IMR-90 (cell line): ENCODE results near the gene AKAP13. TPM values are rescaled to one million over a fixed set of nuclear protein-coding genes. Genes with fewer than 3 reads are reported as not detected.
A peak's percentile ranks its signal among the peaks of the same experiment; 100 is the strongest.

Experiments
- ATAC-seq: fragments of 200-7000 bp; cut with Tn5 transposase; 2 replicates; pipeline ENCODE4 v1.9.1; 2020; ENCODE audit warnings: low read depth, mild to moderate bottlenecking, moderate library complexity
- BruUV-seq: library from RNA; stranded (reverse); fragments of 400-500 nt; replicated peaks from 2 replicates; lab custom pipeline; 2021; lab: Mats Ljungman, UMichigan
- CTCF ChIA-PET: fragments of 300-600 bp; formaldehyde crosslinking; extraction: SDS; loops from one replicate; lab custom pipeline; 2021; ENCODE audit warnings: antibody characterized with exemption; lab: Yijun Ruan, JAX
- POLR2A ChIA-PET: fragments of 300-600 bp; sonication (Branson Sonifier 250); formaldehyde crosslinking; loops from one replicate; lab custom pipeline; 2022; ENCODE audit warnings: antibody characterized with exemption; ENCODE audit not compliant: unreplicated experiment; lab: Charles Lee
- DNase-seq: peaks from one replicate; pipeline ENCODE4 v3.0.0; 2013
- H2AFZ ChIP-seq: replicated peaks from 2 replicates; pipeline ENCODE3; 2013; ENCODE audit warnings: low read length, mild to moderate bottlenecking; ENCODE audit not compliant: poor library complexity
- H2AK5ac ChIP-seq: 2 replicates; pipeline ENCODE4 v1.6.1; 2013; ENCODE audit warnings: low read depth, low read length, inconsistent platforms
- H2AK9ac ChIP-seq: replicated peaks from 2 replicates; pipeline ENCODE3; 2013; ENCODE audit warnings: mild to moderate bottlenecking, low read depth, low read length, moderate library complexity; ENCODE audit not compliant: poor library complexity
- H2BK120ac ChIP-seq: 2 replicates; pipeline ENCODE4 v1.6.1; 2013; ENCODE audit warnings: low read depth, low read length, inconsistent platforms
- H2BK15ac ChIP-seq: 3 replicates; pipeline ENCODE4 v1.6.1; 2013; ENCODE audit warnings: low read depth, low read length, inconsistent platforms
- H2BK20ac ChIP-seq: 2 replicates; pipeline ENCODE4 v1.6.1; 2013; ENCODE audit warnings: low read depth, mild to moderate bottlenecking, inconsistent platforms, low read length, moderate library complexity
- H2BK5ac ChIP-seq: 2 replicates; pipeline ENCODE4 v1.6.1; 2013; ENCODE audit warnings: mild to moderate bottlenecking, low read depth, low read length, inconsistent platforms; ENCODE audit not compliant: poor library complexity, severe bottlenecking
- H3K14ac ChIP-seq: replicated peaks from 2 replicates; pipeline ENCODE4 v1.6.1; 2013; ENCODE audit warnings: low read depth, low read length, inconsistent platforms
- H3K18ac ChIP-seq: 2 replicates; pipeline ENCODE4 v1.6.1; 2013; ENCODE audit warnings: low read depth, low read length, control low read depth
- H3K23ac ChIP-seq: 2 replicates; pipeline ENCODE4 v1.6.1; 2013; ENCODE audit warnings: low read depth, low read length, inconsistent platforms
- H3K27ac ChIP-seq: 2 replicates; pipeline ENCODE4 v1.5.1; 2013; ENCODE audit warnings: mild to moderate bottlenecking, control low read depth, low read length; ENCODE audit not compliant: insufficient read depth
- H3K27me3 ChIP-seq: 2 replicates; pipeline ENCODE4 v1.6.1; 2013; ENCODE audit warnings: low read length; ENCODE audit not compliant: control insufficient read depth, insufficient read depth
- H3K36me3 ChIP-seq: 2 replicates; pipeline ENCODE4 v1.6.1; 2013; ENCODE audit warnings: low read length, mixed read lengths; ENCODE audit not compliant: control insufficient read depth, insufficient read depth
- H3K4ac ChIP-seq: 2 replicates; pipeline ENCODE4 v1.6.1; 2013; ENCODE audit warnings: low read depth, low read length, inconsistent platforms
- H3K4me1 ChIP-seq: 2 replicates; pipeline ENCODE4 v1.6.1; 2013; ENCODE audit warnings: low read length, mixed read lengths; ENCODE audit not compliant: control insufficient read depth, insufficient read depth
- H3K4me2 ChIP-seq: 2 replicates; pipeline ENCODE4 v1.6.1; 2013; ENCODE audit warnings: low read depth, mild to moderate bottlenecking, control low read depth, low read length, moderate library complexity
- H3K4me3 ChIP-seq: 2 replicates; pipeline ENCODE4 v1.5.1; 2013; ENCODE audit warnings: low read depth, mild to moderate bottlenecking, control low read depth, low read length, moderate library complexity; ENCODE audit not compliant: insufficient read depth
- H3K56ac ChIP-seq: 2 replicates; pipeline ENCODE4 v1.6.1; 2013; ENCODE audit warnings: low read length, inconsistent platforms; ENCODE audit not compliant: insufficient read depth; ENCODE audit errors: extremely low read depth
- H3K79me1 ChIP-seq, 2 experiments: 2 replicates each; pipeline ENCODE4 v1.6.1; 2013; ENCODE audit warnings: low read length in 2 of 2, inconsistent platforms in 1 of 2, low read depth in 1 of 2
- H3K9ac ChIP-seq: 2 replicates; pipeline ENCODE4 v1.6.1; 2013; ENCODE audit warnings: low read depth, low read length, control low read depth
- H3K9me1 ChIP-seq: 2 replicates; pipeline ENCODE4 v1.6.1; 2013; ENCODE audit warnings: low read length, inconsistent platforms; ENCODE audit not compliant: insufficient read depth
- H3K9me3 ChIP-seq: 2 replicates; pipeline ENCODE4 v1.6.1; 2013; ENCODE audit warnings: low read length; ENCODE audit not compliant: control insufficient read depth, insufficient read depth
- H4K20me1 ChIP-seq: 2 replicates; pipeline ENCODE4 v1.6.1; 2013; ENCODE audit warnings: low read length, inconsistent platforms; ENCODE audit not compliant: insufficient read depth
- H4K5ac ChIP-seq: 2 replicates; pipeline ENCODE4 v1.6.1; 2013; ENCODE audit warnings: mild to moderate bottlenecking, low read depth, low read length, control low read depth
- H4K8ac ChIP-seq, 2 experiments: 2 replicates each; pipeline ENCODE4 v1.6.1; 2013; ENCODE audit warnings: low read depth in 2 of 2, low read length in 2 of 2, control low read depth in 1 of 2, inconsistent platforms in 1 of 2
- H4K91ac ChIP-seq: 2 replicates; pipeline ENCODE4 v1.6.1; 2013; ENCODE audit warnings: low read depth, low read length, inconsistent platforms; ENCODE audit not compliant: insufficient read depth
- BHLHE40 ChIP-seq: fragments of 150-350 bp; IDR thresholded peaks from 2 replicates; pipeline ENCODE4 v1.6.1; 2016; ENCODE audit warnings: mild to moderate bottlenecking, low read depth, low read length
- CEBPB ChIP-seq: IDR thresholded peaks from 2 replicates; pipeline ENCODE4 v1.6.1; 2012; ENCODE audit warnings: low read depth, low read length, improper control_type of control experiment
- CHD1 ChIP-seq: IDR thresholded peaks from 2 replicates; pipeline ENCODE4 v1.6.1; 2012; ENCODE audit warnings: low read depth, low read length, improper control_type of control experiment
- FOS ChIP-seq: fragments of 150-350 bp; IDR thresholded peaks from 2 replicates; pipeline ENCODE4 v1.6.1; 2016; ENCODE audit warnings: low read depth, low read length
- MAFK ChIP-seq: IDR thresholded peaks from 2 replicates; pipeline ENCODE4 v1.6.1; 2012; ENCODE audit warnings: low read depth, low read length, improper control_type of control experiment
- MAZ ChIP-seq: IDR thresholded peaks from 2 replicates; pipeline ENCODE4 v1.6.1; 2012; ENCODE audit warnings: low read depth, mild to moderate bottlenecking, low read length, improper control_type of control experiment, moderate library complexity, borderline replicate concordance
- MXI1 ChIP-seq: IDR thresholded peaks from 2 replicates; pipeline ENCODE4 v1.6.1; 2012; ENCODE audit warnings: low read depth, mild to moderate bottlenecking, low read length, moderate library complexity, borderline replicate concordance
- NFE2L2 ChIP-seq: fragments of 150-350 bp; IDR thresholded peaks from 2 replicates; pipeline ENCODE4 v1.6.1; 2016; ENCODE audit warnings: low read depth, mild to moderate bottlenecking, low read length
- POLR2A ChIP-seq: IDR thresholded peaks from 2 replicates; pipeline ENCODE4 v1.6.1; 2012; ENCODE audit warnings: mild to moderate bottlenecking, low read depth, low read length
- RAD21 ChIP-seq: IDR thresholded peaks from 2 replicates; pipeline ENCODE4 v1.6.1; 2012; ENCODE audit warnings: low read length, improper control_type of control experiment
- RCOR1 ChIP-seq: IDR thresholded peaks from 2 replicates; pipeline ENCODE4 v1.6.1; 2012; ENCODE audit warnings: mild to moderate bottlenecking, low read length, improper control_type of control experiment; ENCODE audit not compliant: insufficient replicate concordance
- RFX5 ChIP-seq: IDR thresholded peaks from 2 replicates; pipeline ENCODE4 v1.8.0; 2012; ENCODE audit warnings: low read depth, mild to moderate bottlenecking, low read length, moderate library complexity
- SMC3 ChIP-seq: fragments of 150-350 bp; IDR thresholded peaks from 2 replicates; pipeline ENCODE4 v1.6.1; 2016; ENCODE audit warnings: low read depth, mild to moderate bottlenecking, antibody characterized with exemption, low read length, moderate library complexity
- dilution Hi-C: fragments of 300-500 bp; cut with HindIII; formaldehyde crosslinking; loops from one replicate; pipeline ENCODE4 v1.14.3; 2018; ENCODE audit warnings: low sequenced_read_pairs; ENCODE audit not compliant: unreplicated experiment
- in situ Hi-C: fragments of 300-500 bp; cut with MboI; formaldehyde crosslinking; loops from 3 replicates; pipeline ENCODE4 v1.14.3; 2019; ENCODE audit warnings: low sequenced_read_pairs, inconsistent platforms, mixed read lengths
- intact Hi-C: fragments of 100-400 bp; cut with micrococcal nuclease; formaldehyde crosslinking; loops from 2 replicates; pipeline ENCODE4 v1.10.0; 2022
- polyA plus RNA-seq, 3 experiments: library from polyadenylated mRNA; depleted of rRNA; stranded (reverse); fragments of >200 nt; gene quantifications; 2 replicates each; pipeline ENCODE4 v1.2.3, GENCODE V29; 2012; ENCODE audit warnings: low replicate concordance in 1 of 3
- total RNA-seq: library from RNA; depleted of rRNA; stranded (reverse); fragments of >200 nt; gene quantifications from 2 replicates; pipeline ENCODE4 v1.2.3, GENCODE V29; 2012
- TF ChIP-seq, protein P1 (sequence below): fragments of 150-350 bp; IDR thresholded peaks from 2 replicates; pipeline ENCODE4 v1.6.1; 2017; ENCODE audit warnings: mild to moderate bottlenecking, antibody characterized with exemption, low read length, low read depth
- TF ChIP-seq, protein P2 (sequence below): fragments of 150-350 bp; IDR thresholded peaks from 2 replicates; pipeline ENCODE4 v1.6.1; 2016; ENCODE audit warnings: low read depth, mild to moderate bottlenecking, low read length, moderate library complexity, borderline replicate concordance
- TF ChIP-seq, protein P3 (sequence below): conservative IDR thresholded peaks from 2 replicates; pipeline ENCODE4 v1.5.1; 2012; ENCODE audit warnings: mild to moderate bottlenecking, low read depth, low read length, improper control_type of control experiment

AKAP13 gene
- total and polyA plus RNA-seq, 2 of the 4 experiments (the other 2 are of a cell fraction): 10.4 to 46.4 TPM

DNA sequence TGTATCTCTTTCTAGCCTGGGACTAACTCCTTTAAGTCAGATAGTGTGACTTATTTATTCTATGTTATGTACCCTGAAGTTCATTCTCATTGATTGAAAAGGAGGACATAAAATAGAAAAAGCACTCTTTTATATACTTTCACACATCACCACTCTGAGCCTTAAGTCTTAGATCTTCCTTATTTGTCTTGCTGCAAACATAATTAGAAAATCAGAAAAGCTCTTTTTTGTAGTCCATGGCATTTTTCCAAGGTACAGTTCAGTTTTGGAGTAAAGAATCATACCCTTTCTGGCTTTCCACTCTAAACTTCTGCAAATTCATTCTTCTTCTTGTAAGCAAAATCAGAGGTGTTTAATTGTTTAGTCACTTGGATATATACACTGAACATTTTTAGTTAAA is 75.5 kb downstream of the AKAP13 start:
- intact Hi-C loops (no loop called here), in situ Hi-C loops (no loop called here), dilution Hi-C loops (no loop called here)
- Histone ChIP-seq H2BK20ac (no peak overlapping the region), H4K5ac (no peak overlapping the region), H2AK9ac (no peak overlapping the region), H3K56ac (no peak overlapping the region), H2AFZ (no peak overlapping the region), H2BK15ac (no peak overlapping the region), H3K27ac (no peak overlapping the region), H4K8ac (no peak overlapping the region), H4K20me1 (peaks cover 46% of the 10 kb centered on the region), H3K9ac (no peak overlapping the region), H3K9me3 (no peaks in the 10 kb centered on the region; the same call in 1 of the 2 replicates), H3K36me3 (no peaks in the 10 kb centered on the region), H3K9me1 (no peaks in the 10 kb centered on the region; the same call in 1 of the 2 replicates), H3K4ac (no peak overlapping the region), H2AK5ac (no peak overlapping the region), H3K4me3 (no peak overlapping the region), H2BK120ac (no peak overlapping the region), H3K14ac (no peak overlapping the region), H3K23ac (no peak overlapping the region), H3K18ac (no peak overlapping the region), H3K4me2 (peak overlapping the region; percentile 21; the same call in 1 of the 2 replicates), H3K79me1 (peaks cover 47 to 75% of the 10 kb centered on the region in 2 experiments), H3K27me3 (no peaks in the 10 kb centered on the region), H2BK5ac (no peak overlapping the region), H4K91ac (no peak overlapping the region), H3K4me1 (no peaks in the 10 kb centered on the region; the same call in 1 of the 2 replicates)
- DNase-seq (no peak), ATAC-seq (no peak)
- TF ChIP-seq NFE2L2 (no peak), CEBPB (no peak), MAFK (no peak), POLR2A (no peak), RCOR1 (no peak), SMC3 (no peak), CHD1 (no peak), RFX5 (no peak), RAD21 (no peak), MAZ (no peak), MXI1 (no peak), BHLHE40 (no peak), FOS (no peak)
- TF ChIP-seq, protein P1, sequence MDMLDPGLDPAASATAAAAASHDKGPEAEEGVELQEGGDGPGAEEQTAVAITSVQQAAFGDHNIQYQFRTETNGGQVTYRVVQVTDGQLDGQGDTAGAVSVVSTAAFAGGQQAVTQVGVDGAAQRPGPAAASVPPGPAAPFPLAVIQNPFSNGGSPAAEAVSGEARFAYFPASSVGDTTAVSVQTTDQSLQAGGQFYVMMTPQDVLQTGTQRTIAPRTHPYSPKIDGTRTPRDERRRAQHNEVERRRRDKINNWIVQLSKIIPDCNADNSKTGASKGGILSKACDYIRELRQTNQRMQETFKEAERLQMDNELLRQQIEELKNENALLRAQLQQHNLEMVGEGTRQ: no peak
- TF ChIP-seq, protein P2, sequence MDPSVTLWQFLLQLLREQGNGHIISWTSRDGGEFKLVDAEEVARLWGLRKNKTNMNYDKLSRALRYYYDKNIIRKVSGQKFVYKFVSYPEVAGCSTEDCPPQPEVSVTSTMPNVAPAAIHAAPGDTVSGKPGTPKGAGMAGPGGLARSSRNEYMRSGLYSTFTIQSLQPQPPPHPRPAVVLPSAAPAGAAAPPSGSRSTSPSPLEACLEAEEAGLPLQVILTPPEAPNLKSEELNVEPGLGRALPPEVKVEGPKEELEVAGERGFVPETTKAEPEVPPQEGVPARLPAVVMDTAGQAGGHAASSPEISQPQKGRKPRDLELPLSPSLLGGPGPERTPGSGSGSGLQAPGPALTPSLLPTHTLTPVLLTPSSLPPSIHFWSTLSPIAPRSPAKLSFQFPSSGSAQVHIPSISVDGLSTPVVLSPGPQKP: no peak
- TF ChIP-seq, protein P3, sequence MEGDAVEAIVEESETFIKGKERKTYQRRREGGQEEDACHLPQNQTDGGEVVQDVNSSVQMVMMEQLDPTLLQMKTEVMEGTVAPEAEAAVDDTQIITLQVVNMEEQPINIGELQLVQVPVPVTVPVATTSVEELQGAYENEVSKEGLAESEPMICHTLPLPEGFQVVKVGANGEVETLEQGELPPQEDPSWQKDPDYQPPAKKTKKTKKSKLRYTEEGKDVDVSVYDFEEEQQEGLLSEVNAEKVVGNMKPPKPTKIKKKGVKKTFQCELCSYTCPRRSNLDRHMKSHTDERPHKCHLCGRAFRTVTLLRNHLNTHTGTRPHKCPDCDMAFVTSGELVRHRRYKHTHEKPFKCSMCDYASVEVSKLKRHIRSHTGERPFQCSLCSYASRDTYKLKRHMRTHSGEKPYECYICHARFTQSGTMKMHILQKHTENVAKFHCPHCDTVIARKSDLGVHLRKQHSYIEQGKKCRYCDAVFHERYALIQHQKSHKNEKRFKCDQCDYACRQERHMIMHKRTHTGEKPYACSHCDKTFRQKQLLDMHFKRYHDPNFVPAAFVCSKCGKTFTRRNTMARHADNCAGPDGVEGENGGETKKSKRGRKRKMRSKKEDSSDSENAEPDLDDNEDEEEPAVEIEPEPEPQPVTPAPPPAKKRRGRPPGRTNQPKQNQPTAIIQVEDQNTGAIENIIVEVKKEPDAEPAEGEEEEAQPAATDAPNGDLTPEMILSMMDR: no peak
- BruUV-seq: no TSS peak
- POLR2A ChIA-PET: no interaction called here
- CTCF ChIA-PET: no interaction called here
